Measurements from ENCODE around the gene USP20.

USP20 gene

GRCh38 chr9:129811967-129812363 is 23.3 kb upstream of the USP20 start:
- no peak for DNase-seq (ENCODE audit: low read depth, low spot score)
- in situ Hi-C loops (cut with HindIII; ENCODE audit: low sequenced_read_pairs), result no loop called here
- no peak overlapping the region for H3K4me3 ChIP-seq (ENCODE audit: low read depth, low read length)
- TF ChIP-seq CTCF (IDR thresholded peaks at IDR 0.05; ENCODE audit: low read depth, low read length), result no peak

DNA sequence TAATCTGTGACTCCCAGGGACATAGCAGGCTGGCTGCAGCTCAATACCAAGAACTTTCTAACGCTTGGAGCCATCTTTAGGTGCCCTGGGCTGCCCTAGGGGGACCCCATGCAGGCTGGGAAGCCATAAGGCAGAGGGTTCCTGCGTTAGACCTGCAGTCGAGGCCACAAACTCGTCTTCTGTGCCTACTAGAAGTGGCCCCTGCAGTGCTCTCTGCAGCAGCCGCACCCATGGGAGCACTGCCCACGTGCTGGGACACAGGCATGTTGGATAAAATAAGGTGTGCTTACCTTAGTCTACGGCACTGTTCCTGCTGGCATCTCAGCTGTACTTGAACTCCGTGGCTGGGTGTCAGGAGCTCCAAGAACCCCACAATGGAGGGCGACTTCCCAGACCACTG is 22.9 kb upstream of the USP20 start:
- no peak overlapping the region for H3K4me3 ChIP-seq (ENCODE audit: low read depth, low read length)
- no peak for TF ChIP-seq CTCF (IDR thresholded peaks at IDR 0.05; ENCODE audit: low read depth, low read length)
- no peak for DNase-seq (ENCODE audit: low read depth, low spot score)
- in situ Hi-C loops (cut with HindIII; ENCODE audit: low sequenced_read_pairs), result no loop called here

DNA sequence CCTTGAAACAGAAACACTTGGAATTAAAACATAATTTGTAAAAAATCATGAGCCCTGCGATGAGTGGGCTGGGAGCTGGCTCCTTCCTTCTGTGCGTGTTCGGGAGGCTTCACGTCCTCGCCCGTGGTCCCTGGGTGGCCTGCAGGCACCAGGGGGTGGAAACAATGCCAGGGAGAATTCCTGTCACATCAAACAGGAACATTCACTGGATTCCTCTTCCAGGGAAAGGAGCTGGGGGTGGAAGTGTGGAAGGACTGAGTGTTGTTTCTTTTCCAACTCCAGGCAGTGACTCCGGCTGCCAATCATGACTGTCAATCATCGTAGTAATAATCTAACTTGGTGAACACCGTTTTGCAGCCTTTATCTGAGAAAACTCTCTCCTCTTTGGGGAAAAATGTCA is 21.6 kb upstream of the USP20 start:
- no peak for DNase-seq (ENCODE audit: low read depth, low spot score)
- no peak overlapping the region for H3K4me3 ChIP-seq (ENCODE audit: low read depth, low read length)
- no peak for TF ChIP-seq CTCF (IDR thresholded peaks at IDR 0.05; ENCODE audit: low read depth, low read length)
- in situ Hi-C loops (cut with HindIII; ENCODE audit: low sequenced_read_pairs), result no loop called here

DNA sequence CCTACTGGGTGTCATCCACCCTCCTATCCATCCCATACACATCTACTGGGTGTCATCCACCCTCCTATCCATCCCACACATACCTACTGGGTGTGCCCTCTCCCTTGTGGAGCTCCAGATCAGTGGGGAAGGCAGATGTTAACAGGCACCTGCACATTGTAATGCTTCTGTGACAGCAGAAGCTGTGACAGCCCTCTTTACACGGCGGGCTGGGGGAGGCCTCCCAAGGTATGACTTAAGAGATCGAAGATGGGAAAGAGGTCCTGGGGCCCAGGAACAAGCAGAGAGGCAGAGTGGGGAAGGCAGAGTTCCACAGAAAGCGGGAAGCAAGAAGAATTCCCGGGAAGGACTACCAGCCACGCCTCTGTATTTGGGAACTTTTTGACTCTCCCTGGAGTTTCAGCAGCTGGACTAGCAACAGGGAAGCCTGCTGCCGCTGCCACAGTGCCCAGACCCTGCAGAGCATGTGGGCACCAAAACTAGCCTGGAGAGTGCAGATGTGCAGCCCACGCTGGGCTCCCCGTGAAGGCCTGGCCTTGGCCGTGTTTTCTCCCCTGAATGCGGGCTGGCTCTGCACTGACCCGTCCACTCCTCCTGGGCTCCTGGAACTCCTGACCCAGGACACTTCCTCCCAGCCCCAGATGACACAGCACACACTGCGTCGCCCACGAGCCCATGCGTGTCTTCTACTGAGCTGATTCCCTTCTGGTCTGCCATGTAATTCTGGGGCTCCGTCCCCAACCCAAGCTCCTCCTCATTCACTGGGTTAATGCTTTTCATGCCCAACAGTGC is 20.6 kb upstream of the USP20 start:
- H3K4me3 ChIP-seq (ENCODE audit: low read depth, low read length), result no peak overlapping the region
- no peak for DNase-seq (ENCODE audit: low read depth, low spot score)
- no peak for TF ChIP-seq CTCF (IDR thresholded peaks at IDR 0.05; ENCODE audit: low read depth, low read length)
- in situ Hi-C loops (cut with HindIII; ENCODE audit: low sequenced_read_pairs), result no loop called here

GRCh38 chr9:129815278-129815677 is 20.0 kb upstream of the USP20 start:
- in situ Hi-C loops (cut with HindIII; ENCODE audit: low sequenced_read_pairs), result no loop called here

More at GRCh38 chr9:129815278-129815677, 20.0 kb upstream of the USP20 start:
- no peak for TF ChIP-seq CTCF (IDR thresholded peaks at IDR 0.05; ENCODE audit: low read depth, low read length)
- no peak for DNase-seq (ENCODE audit: low read depth, low spot score)
- H3K4me3 ChIP-seq (ENCODE audit: low read depth, low read length), result no peak overlapping the region
